ENCODE data around the gene RASGRP3. TPM values are rescaled to one million over a fixed set of nuclear protein-coding genes. Genes with fewer than 3 reads are reported as not detected.
A peak's percentile ranks its signal among the peaks of the same experiment; 100 is the strongest.

The RASGRP3 gene
- polyA plus RNA-seq, 2 of the 4 experiments (the other 2 are of a cell fraction): 1.5 to 1.7 TPM

- 50% methylated on average over 2 of the region's 2 CpGs for WGBS (ENCODE audit: missing lambda C conversion rate)
- no peak overlapping the region for H3K4me2 ChIP-seq
- DNase-seq (ENCODE audit: low read depth in 1 of 2, low spot score in 1 of 2): no peak
- CTCF ChIA-PET: no interaction called here
- peaks cover 17% of the 10 kb centered on the region for H3K4me1 ChIP-seq
- TF ChIP-seq MAFK (IDR thresholded peaks at IDR 0.05; ENCODE audit: partially characterized antibody) (peak; percentile 75), CHD4 (IDR thresholded peaks at IDR 0.05; ENCODE audit: borderline replicate concordance) (no peak)
- no peak overlapping the region for H3K27ac ChIP-seq
- H3K4me3 ChIP-seq: no peak overlapping the region
- POLR2A ChIA-PET: no interaction called here
- no peak for FAIRE-seq
- H3K9me3 ChIP-seq: no peaks in the 10 kb centered on the region
- ATAC-seq: no peak
Measured at GRCh38 chr2:33496150-33496549, 19.7 kb downstream of the RASGRP3 start.

GRCh38 chr2:33496726-33497125 is 20.3 kb downstream of the RASGRP3 start:
- Histone ChIP-seq H3K9me3 (no peaks in the 10 kb centered on the region), H3K4me3 (no peak overlapping the region), H3K4me2 (no peak overlapping the region), H3K4me1 (peaks cover 17% of the 10 kb centered on the region), H3K27ac (no peak overlapping the region)
- no peak for FAIRE-seq
- no peak for DNase-seq (ENCODE audit: low read depth in 1 of 2, low spot score in 1 of 2)
- 66% methylated on average over 2 of the region's 2 CpGs for WGBS (ENCODE audit: missing lambda C conversion rate)
- POLR2A ChIA-PET: no interaction called here
- no peak for ATAC-seq
- CTCF ChIA-PET: interaction anchor here (1.2 kb wide), 1 partner anchor 124 kb away, joined by 3 read pairs; no protein-coding TSS in a partner anchor
- no peak for TF ChIP-seq HDAC2 (IDR thresholded peaks at IDR 0.05)
- no peak for TF ChIP-seq ZC3H11A (IDR thresholded peaks at IDR 0.05)
- no peak for TF ChIP-seq FOSL2 (IDR thresholded peaks at IDR 0.05)
- TF ChIP-seq FOSL2 (CRISPR knock-in tag; IDR thresholded peaks at IDR 0.05): no peak
- TF ChIP-seq NFE2L2 (conservative IDR thresholded peaks at IDR 0.05; ENCODE audit: low read length): no peak
- TF ChIP-seq HMGXB4 (CRISPR knock-in tag; IDR thresholded peaks at IDR 0.05; ENCODE audit: borderline replicate concordance): no peak
- no peak for TF ChIP-seq MAZ (IDR thresholded peaks at IDR 0.05; ENCODE audit: borderline replicate concordance, low read depth, low read length)
- no peak for TF ChIP-seq ZSCAN20 (CRISPR knock-in tag; IDR thresholded peaks at IDR 0.05)
- TF ChIP-seq EP300 (IDR thresholded peaks at IDR 0.05): no peak
- TF ChIP-seq SREBF2 (IDR thresholded peaks at IDR 0.05): no peak
- TF ChIP-seq USF2 (IDR thresholded peaks at IDR 0.05): no peak
- no peak for TF ChIP-seq NR3C1 (IDR thresholded peaks at IDR 0.05)
- no peak for TF ChIP-seq FOSB (CRISPR knock-in tag; IDR thresholded peaks at IDR 0.05)
- TF ChIP-seq RAD21 (conservative IDR thresholded peaks at IDR 0.05 in 1 of 2, IDR thresholded peaks at IDR 0.05 in 1 of 2): no peak

GRCh38 chr2:33497221-33497650 is 20.8 kb downstream of the RASGRP3 start:
- no peak for TF ChIP-seq RAD21 (conservative IDR thresholded peaks at IDR 0.05 in 1 of 2, IDR thresholded peaks at IDR 0.05 in 1 of 2)
- TF ChIP-seq PBX3 (IDR thresholded peaks at IDR 0.05): no peak
- no peak for TF ChIP-seq CBX8 (IDR thresholded peaks at IDR 0.05)
- no peak for TF ChIP-seq ZNF302 (CRISPR knock-in tag; IDR thresholded peaks at IDR 0.05)
- no peak for TF ChIP-seq TP53 (CRISPR knock-in tag; IDR thresholded peaks at IDR 0.05)
- TF ChIP-seq HDAC2 (IDR thresholded peaks at IDR 0.05): no peak
- no peak for TF ChIP-seq CEBPB (IDR thresholded peaks at IDR 0.05)
- TF ChIP-seq ELK1 (IDR thresholded peaks at IDR 0.05; ENCODE audit: low read depth, low read length): no peak
- TF ChIP-seq ZFP36 (IDR thresholded peaks at IDR 0.05; ENCODE audit: borderline replicate concordance, partially characterized antibody): no peak
- TF ChIP-seq FOXS1 (CRISPR knock-in tag; IDR thresholded peaks at IDR 0.05): no peak
- TF ChIP-seq CHD4 (IDR thresholded peaks at IDR 0.05; ENCODE audit: borderline replicate concordance): no peak
- TF ChIP-seq POLR2AphosphoS2 (conservative IDR thresholded peaks at IDR 0.05; ENCODE audit: low read length): no peak
- no peak overlapping the region for H3K4me2 ChIP-seq
- CTCF ChIA-PET: interaction anchor here (1.2 kb wide), 1 partner anchor 125 kb away, joined by 3 read pairs; no protein-coding TSS in a partner anchor
- DNase-seq (ENCODE audit: low read depth in 1 of 2, low spot score in 1 of 2) (no peak), ATAC-seq (no peak), FAIRE-seq (no peak)
- H3K4me3 ChIP-seq: no peak overlapping the region
- H3K27ac ChIP-seq: no peak overlapping the region
- no peaks in the 10 kb centered on the region for H3K9me3 ChIP-seq
- POLR2A ChIA-PET: no interaction called here
- peaks cover 17% of the 10 kb centered on the region for H3K4me1 ChIP-seq
